Transverse colon (tissue), 4 donors: ENCODE measurements around the gene SEZ6. TPM values are rescaled to one million over a fixed set of nuclear protein-coding genes. Genes with fewer than 3 reads are reported as not detected.

ENCODE experiments used
- DNase-seq: peaks from one replicate; pipeline ENCODE4 v3.0.0-alpha.2; 2019
- H3K27ac ChIP-seq, 4 donors: fragments of 200-600 bp; sonication (generic); 2 replicates each; pipeline ENCODE4 v1.5.1; 2016 to 2018; ENCODE audit warnings: inconsistent platforms in 4 of 4
- H3K27me3 ChIP-seq: fragments of 200-600 bp; sonication (generic); 2 replicates; pipeline ENCODE4 v1.5.1; 2017; ENCODE audit warnings: inconsistent platforms
- H3K36me3 ChIP-seq, 4 donors: fragments of 200-600 bp; sonication (generic); 2 replicates each; pipeline ENCODE4 v1.5.1; 2017 to 2019; ENCODE audit warnings: inconsistent platforms in 4 of 4
- H3K4me1 ChIP-seq, 4 donors: fragments of 200-600 bp; sonication (generic); 2 replicates each; pipeline ENCODE4 v1.5.1; 2017 to 2020; ENCODE audit warnings: inconsistent platforms in 4 of 4
- H3K4me3 ChIP-seq, 4 donors: fragments of 200-600 bp; sonication (generic); 1 replicate in 1 of 4; 2 replicates in 3 of 4; pipeline versions ENCODE4 v1.5.1 to v1.6.1; 2017 to 2019; ENCODE audit warnings: inconsistent platforms in 4 of 4
- H3K9me3 ChIP-seq, 2 donors: fragments of 200-600 bp; sonication (generic); 2 replicates each; pipeline ENCODE4 v1.5.1; 2017 to 2019; ENCODE audit warnings: inconsistent platforms in 2 of 2
- CTCF ChIP-seq, 5 experiments: fragments of 200-600 bp in 3 of 5; fragments of 450-650 bp in 2 of 5; sonication (generic) in 3 of 5; IDR thresholded peaks; 1 replicate in 2 of 5; 2 replicates in 3 of 5; pipeline ENCODE4 v1.5.1; 2016 to 2017; ENCODE audit warnings: antibody characterized with exemption in 5 of 5, inconsistent platforms in 3 of 5, mild to moderate bottlenecking in 2 of 5, moderate library complexity in 1 of 5
- EP300 ChIP-seq: sonication (generic); formaldehyde crosslinking; IDR thresholded peaks from one replicate; pipeline ENCODE4 v1.6.1; 2017; ENCODE audit warnings: antibody characterized with exemption, low read depth
- POLR2A ChIP-seq: fragments of 450-650 bp; IDR thresholded peaks from one replicate; pipeline ENCODE4 v1.6.1; 2016; ENCODE audit warnings: antibody characterized with exemption, mild to moderate bottlenecking, moderate library complexity
- POLR2AphosphoS5 ChIP-seq, 3 donors: sonication (generic); formaldehyde crosslinking; IDR thresholded peaks; one replicate each; pipeline ENCODE4 v1.6.1; 2016; ENCODE audit warnings: antibody characterized with exemption in 3 of 3
- WGBS, 2 donors: methylation state at CpG; one replicate each; pipeline ENCODE4 v1.1.5; 2018; ENCODE audit warnings: low coverage in 1 of 2; 5-methylcytosine and 5-hydroxymethylcytosine counted together
- in situ Hi-C, 4 donors: fragments of 200-750 bp; cut with MboI; loops; one replicate each; pipeline versions ENCODE4 v1.15.0 to v1.15.1; 2017; ENCODE audit warnings: low sequenced_read_pairs in 3 of 4, low pct_ligation_motif_present in 1 of 4, low pct_unique_long_range_greater_than_20kb in 1 of 4
- intact Hi-C: fragments of 100-400 bp; cut with DNase I; formaldehyde crosslinking; loops from one replicate; pipeline ENCODE4 v1.15.1; 2023; ENCODE audit warnings: low total_unique reads
- total RNA-seq, 4 donors: library from RNA; depleted of rRNA; stranded (reverse); fragments of >200 nt; gene quantifications; one replicate each; pipeline ENCODE4 v1.1.0, GENCODE V29; 2016

The SEZ6 gene
- total RNA-seq, 4 donors from 2014 or later = 0.14 TPM; not detected in 3

GRCh38 chr17:28906276-28906675 lies 99.6 kb downstream of the SEZ6 start:
- Histone ChIP-seq H3K36me3 (peaks cover 0 to 39% (median 15%) of the 10 kb centered on the region in 4 donors), H3K4me1 (peaks cover 18 to 41% (median 33%) of the 10 kb centered on the region in 4 donors), H3K4me3 (no peak overlapping the region), H3K9me3 (no peaks in the 10 kb centered on the region), H3K27me3 (no peaks in the 10 kb centered on the region), H3K27ac (no peak overlapping the region)
- TF ChIP-seq CTCF (IDR thresholded peaks at IDR 0.05) = no peak
- no peak for TF ChIP-seq POLR2AphosphoS5 (IDR thresholded peaks at IDR 0.05)
- no peak for TF ChIP-seq EP300
- TF ChIP-seq POLR2A = no peak
- no peak for DNase-seq
- intact Hi-C loops = no loop called here
- in situ Hi-C loops = loop anchor here in 2 of 4 donors (25.0 kb wide), 1 partner anchor 144 kb away; no protein-coding TSS in a partner anchor
- WGBS, 2 donors = 86% methylated on average over 8 of the region's 9 CpGs; no CpG with 5 or more reads in 1 of the 2 donors

Other genes with a start within 250 kb of the SEZ6 start
- 10 to 100 TPM; 23.2 to 41.0 (median 32.9) TPM for gene FAM222B, start 163.2 kb downstream of the SEZ6 start, total RNA-seq
- gene ERAL1, start 151.0 kb downstream of the SEZ6 start, total RNA-seq = 10 to 100 TPM; 28.1 to 74.4 (median 47.3) TPM
- gene FLOT2, start 108.3 kb downstream of the SEZ6 start, total RNA-seq = 10 to 100 TPM; 35.8 to 95.8 (median 46.5) TPM
- gene DHRS13, start 103.0 kb downstream of the SEZ6 start, total RNA-seq = 1 to 10 TPM; 2.2 to 6.5 (median 6.0) TPM
- 100 to 1,000 TPM in 1 of 4 donors, 10 to 100 TPM in 3; 43.5 to 134 (median 60.5) TPM for gene PHF12, start 54.5 kb downstream of the SEZ6 start, total RNA-seq
- 10 to 100 TPM in 1 of 4 donors, 1 to 10 TPM in 2, not detected in 1; 1.2 to 15.3 (median 1.6) TPM for gene PIPOX, start 37.1 kb upstream of the SEZ6 start, total RNA-seq
- 100 to 1,000 TPM; 112 to 191 (median 136) TPM for gene MYO18A, start 174.4 kb upstream of the SEZ6 start, total RNA-seq
- gene CRYBA1, start 240.8 kb upstream of the SEZ6 start, total RNA-seq = not detected